Head of caudate nucleus (tissue), 42 donors: ENCODE results near the gene CDC42EP3.
A peak's percentile ranks its signal among the peaks of the same experiment; 100 is the strongest.

Source experiments
- DNase-seq, 42 donors: peaks; one replicate each; pipeline versions ENCODE4 v3.0.0 to v3.0.0-alpha.2; 2020 to 2021; ENCODE audit warnings: mixed read lengths in 7 of 42
- intact Hi-C: fragments of 100-400 bp; cut with DNase I; formaldehyde crosslinking; loops from one replicate; pipeline ENCODE4 v1.15.0; 2022

Gene CDC42EP3

DNA sequence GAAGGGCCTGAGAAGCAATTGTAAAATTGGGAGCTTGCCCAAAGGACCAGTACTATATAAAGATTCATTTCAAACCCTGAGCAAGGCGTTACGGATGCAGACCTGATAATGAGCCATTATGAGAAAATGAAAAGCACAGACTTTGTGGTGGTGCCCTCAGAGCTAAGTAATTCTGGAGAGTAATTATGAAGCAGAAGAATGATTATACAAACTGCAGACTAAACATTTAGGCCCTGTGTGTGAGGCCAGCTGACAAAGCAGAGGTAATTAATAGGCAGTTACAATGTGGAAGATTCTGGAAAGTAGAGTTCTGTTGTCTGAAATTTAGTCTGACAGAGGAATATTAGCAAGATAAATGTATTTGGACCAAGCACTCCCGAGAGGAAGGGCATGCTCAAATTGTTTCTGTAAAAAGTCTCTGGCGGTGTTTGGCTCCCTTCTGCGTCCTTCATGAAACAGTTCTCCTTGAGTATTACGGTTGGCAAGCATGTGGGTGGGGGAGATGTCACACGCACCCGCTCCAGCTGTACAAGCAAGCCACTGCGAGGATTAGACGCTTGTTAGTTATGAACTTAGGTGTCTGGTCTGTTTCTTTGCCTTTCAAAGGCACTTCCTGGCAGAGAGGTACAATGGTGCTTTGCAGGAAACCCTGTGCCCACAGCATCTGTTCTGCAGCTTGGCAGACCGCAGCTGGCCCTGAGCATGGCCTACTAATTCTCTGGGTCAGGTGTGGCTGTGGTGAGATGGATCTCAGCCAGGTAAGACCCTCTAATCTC is 45.5 kb downstream of the CDC42EP3 start:
- no peak for DNase-seq
- intact Hi-C loops = no loop called here

GRCh38 chr2:37625156-37625555 is 46.3 kb downstream of the CDC42EP3 start:
- peak in 3 of 42 donors; percentile 27 to 44 (median 30) for DNase-seq
- intact Hi-C loops = no loop called here

DNA sequence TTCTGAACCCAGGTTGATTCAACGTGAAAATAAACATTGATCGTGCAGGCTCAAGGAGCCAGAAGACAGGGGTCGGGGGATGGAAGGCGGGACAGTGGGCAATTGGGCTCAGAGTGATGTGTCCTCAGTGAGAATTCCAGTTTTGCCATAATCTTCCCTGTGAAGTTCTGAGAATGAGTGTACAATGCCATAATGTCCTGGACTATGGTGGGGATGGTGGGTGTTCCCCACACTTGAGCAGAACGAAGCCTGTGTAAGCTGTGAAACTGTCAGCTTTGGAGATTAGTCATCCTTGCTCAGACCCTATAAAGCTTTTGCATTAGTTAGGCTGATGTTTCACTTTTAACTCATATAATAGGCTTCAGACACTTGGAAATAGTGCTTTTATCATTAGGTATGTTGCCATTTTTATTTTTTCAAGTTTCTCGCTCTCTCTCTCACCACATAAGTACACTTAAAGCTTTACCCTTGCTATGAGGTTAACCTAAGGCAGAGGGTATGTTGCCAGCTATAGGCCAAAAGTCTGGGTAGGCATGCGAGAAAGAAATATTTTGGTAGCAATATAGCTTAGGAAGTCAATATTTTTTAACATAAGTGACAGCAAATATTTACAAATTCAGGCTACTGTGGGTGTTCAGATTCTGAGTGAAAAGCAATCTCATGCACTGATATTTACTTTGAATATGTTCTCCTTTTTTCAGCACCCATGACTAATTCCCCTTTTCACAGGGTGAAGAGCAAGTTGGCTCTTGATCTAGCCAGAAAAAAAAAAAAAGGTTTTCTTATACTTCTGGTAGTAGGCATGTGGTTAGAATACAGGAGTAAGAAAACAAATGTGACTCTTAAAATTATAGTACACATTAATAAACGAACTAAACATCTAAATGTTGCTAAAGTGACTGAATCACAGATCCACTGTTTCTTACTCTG is 47.2 kb downstream of the CDC42EP3 start:
- DNase-seq = no peak
- intact Hi-C loops = no loop called here

DNA sequence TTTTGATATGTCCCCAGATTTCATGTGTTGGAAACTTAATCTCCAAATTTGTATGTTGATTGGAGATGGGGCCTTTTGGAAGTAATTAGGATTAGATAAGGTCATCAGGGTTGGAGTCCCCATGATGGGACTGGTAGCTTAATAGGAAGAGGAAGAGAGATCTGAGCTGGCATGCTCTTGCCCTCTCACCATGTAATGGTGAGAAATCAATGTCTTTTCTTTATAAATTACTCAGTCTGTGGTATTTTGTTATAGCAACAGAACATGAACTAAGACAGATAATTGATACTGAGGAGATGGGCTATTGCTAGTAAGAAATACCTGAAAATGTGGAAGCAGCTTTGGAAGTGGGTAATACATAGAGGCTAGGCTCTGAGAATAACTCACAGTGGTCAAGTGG is 48.0 kb downstream of the CDC42EP3 start:
- no peak for DNase-seq
- intact Hi-C loops = no loop called here

- intact Hi-C loops = no loop called here
- DNase-seq = no peak
These were observed 48.9 kb downstream of the CDC42EP3 start for GRCh38 chr2:37622450-37623100.

- no peak for DNase-seq
These were observed 50.2 kb downstream of the CDC42EP3 start for GRCh38 chr2:37621199-37621598.

DNA sequence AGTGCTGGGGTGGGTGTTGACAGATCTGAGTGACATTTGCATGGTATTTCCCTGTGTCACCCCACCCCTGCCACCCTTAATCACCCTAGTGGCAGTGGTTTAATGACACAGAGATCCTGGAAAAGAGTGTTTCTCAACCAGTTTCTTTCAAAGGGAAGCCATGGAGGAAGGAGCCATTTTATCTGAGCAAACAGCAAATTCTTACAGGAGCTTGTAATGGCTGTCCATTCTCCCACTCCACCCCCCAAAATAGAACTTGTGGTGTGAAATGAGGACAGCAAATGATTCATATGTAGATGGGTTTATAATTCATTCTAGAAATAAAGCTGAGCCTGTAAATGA is 51.5 kb downstream of the CDC42EP3 start:
- DNase-seq = peak in 28 of 42 donors; percentile 7 to 70 (median 40)
- intact Hi-C loops = no loop called here

More at GRCh38 chr2:37621199-37621598, 50.2 kb downstream of the CDC42EP3 start:
- intact Hi-C loops = no loop called here

- peak in 1 of 42 donors; percentile 18 for DNase-seq
- intact Hi-C loops = no loop called here
These were observed 52.0 kb downstream of the CDC42EP3 start for GRCh38 chr2:37619230-37619958.

DNA sequence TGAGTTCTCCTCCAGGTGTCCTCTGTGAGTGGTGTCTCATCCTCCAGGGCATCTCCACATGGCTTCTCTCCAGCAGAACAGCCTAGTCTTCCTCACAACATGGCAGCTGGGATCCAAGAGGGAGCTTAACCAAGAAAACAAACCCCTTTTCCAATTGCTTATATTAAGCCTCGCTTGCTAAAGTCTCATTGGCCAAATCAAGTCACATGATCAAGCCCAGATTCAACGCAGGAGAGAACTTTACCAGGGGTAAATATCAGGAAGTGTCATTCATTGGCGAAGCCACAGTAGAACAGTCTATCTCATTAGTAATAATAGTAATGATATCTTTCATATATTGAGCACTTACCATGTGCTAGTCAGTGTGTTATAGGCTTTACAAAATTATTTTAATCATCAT is 53.1 kb downstream of the CDC42EP3 start:
- no peak for DNase-seq
- intact Hi-C loops = no loop called here

GRCh38 chr2:37617119-37617892 is 54.1 kb downstream of the CDC42EP3 start:
- DNase-seq = no peak
- intact Hi-C loops = no loop called here

- intact Hi-C loops = no loop called here
These were observed 54.8 kb downstream of the CDC42EP3 start for GRCh38 chr2:37616677-37617005.

GRCh38 chr2:37615804-37616676 is 55.4 kb downstream of the CDC42EP3 start:
- intact Hi-C loops = no loop called here
- DNase-seq = peak in 17 of 42 donors; percentile 6 to 62 (median 26)

More at GRCh38 chr2:37616677-37617005, 54.8 kb downstream of the CDC42EP3 start:
- no peak for DNase-seq

- DNase-seq = peak in 13 of 42 donors; percentile 9 to 56 (median 22)
- intact Hi-C loops = no loop called here
These were observed 57.2 kb downstream of the CDC42EP3 start for GRCh38 chr2:37614061-37614738.

DNA sequence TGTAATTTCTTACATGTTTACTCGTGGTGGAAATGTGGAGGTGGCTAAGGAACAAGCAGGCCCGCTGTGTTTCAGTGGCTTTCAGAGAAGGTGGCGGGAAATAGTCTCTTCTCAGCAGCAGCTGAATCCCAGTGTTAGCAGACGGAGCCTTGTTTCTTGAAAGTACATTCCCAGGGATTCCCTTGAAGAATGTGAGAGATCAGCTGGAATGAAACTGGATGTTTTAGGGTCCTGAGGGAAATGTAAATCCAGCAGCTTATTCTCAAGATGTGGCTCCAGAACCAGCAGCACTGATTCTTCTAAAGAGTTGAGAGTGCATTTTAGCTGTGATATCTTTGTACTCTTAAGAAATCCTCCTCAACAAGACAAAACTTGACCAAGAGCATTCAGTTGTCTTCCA is 59.1 kb downstream of the CDC42EP3 start:
- DNase-seq = no peak
- intact Hi-C loops = no loop called here

- intact Hi-C loops = no loop called here
- no peak for DNase-seq
These were observed 60.7 kb downstream of the CDC42EP3 start for GRCh38 chr2:37610638-37611289.

DNA sequence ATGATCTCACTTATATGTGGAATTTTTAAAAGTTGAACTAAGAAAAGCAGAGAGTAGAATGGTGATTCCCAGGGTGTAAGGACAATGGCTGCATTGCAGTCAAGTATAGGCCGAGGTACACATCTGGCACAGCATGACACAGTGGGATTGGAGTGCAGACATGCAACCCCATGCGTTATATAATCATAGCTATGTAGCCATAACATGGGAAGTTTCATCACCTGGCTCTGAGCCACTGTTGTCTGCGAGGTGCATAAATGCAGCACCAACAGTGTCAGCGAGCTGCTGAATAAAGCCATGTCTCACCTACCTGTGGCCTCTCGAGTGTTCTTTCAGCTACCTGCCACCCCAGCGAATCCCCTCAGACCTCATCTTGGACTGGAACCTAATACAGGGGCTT is 61.7 kb downstream of the CDC42EP3 start:
- DNase-seq = no peak
- intact Hi-C loops = no loop called here
